ENCODE data around the gene OR1D5. TPM values are rescaled to one million over a fixed set of nuclear protein-coding genes. Genes with fewer than 3 reads are reported as not detected.

The OR1D5 gene
- total RNA-seq, 1 experiment from 2014 or later: not detected

DNA sequence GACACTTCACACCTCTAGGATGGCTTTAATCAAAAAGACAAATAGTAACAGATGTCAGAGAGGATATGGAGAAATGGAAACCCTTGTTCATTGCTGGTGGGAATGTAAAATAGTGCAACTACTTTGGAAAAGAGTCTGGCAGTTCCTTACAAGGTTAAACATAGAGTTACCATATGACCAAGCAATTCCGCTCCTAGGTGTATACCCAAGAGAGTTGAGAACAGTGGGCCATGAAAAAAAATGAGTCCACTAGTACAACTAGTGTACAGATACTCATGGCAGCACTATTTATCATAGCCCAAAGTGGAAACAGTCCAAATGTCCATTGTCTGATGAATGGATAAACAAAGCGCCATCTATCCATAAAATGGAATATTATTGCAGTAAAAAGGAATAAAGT lies 39.1 kb downstream of the OR1D5 start (continued):
- TF ChIP-seq, protein P1, sequence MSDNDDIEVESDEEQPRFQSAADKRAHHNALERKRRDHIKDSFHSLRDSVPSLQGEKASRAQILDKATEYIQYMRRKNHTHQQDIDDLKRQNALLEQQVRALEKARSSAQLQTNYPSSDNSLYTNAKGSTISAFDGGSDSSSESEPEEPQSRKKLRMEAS (IDR thresholded peaks at IDR 0.05): no peak
- TF ChIP-seq, protein P2, sequence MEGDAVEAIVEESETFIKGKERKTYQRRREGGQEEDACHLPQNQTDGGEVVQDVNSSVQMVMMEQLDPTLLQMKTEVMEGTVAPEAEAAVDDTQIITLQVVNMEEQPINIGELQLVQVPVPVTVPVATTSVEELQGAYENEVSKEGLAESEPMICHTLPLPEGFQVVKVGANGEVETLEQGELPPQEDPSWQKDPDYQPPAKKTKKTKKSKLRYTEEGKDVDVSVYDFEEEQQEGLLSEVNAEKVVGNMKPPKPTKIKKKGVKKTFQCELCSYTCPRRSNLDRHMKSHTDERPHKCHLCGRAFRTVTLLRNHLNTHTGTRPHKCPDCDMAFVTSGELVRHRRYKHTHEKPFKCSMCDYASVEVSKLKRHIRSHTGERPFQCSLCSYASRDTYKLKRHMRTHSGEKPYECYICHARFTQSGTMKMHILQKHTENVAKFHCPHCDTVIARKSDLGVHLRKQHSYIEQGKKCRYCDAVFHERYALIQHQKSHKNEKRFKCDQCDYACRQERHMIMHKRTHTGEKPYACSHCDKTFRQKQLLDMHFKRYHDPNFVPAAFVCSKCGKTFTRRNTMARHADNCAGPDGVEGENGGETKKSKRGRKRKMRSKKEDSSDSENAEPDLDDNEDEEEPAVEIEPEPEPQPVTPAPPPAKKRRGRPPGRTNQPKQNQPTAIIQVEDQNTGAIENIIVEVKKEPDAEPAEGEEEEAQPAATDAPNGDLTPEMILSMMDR (IDR thresholded peaks at IDR 0.05 in 2 of 3, conservative IDR thresholded peaks at IDR 0.05 in 1 of 3; ENCODE audit: borderline replicate concordance in 1 of 3, insufficient read depth in 1 of 3, low read depth in 2 of 3, low read length in 2 of 3): no peak
- TF ChIP-seq ZFX (IDR thresholded peaks at IDR 0.05): no peak

DNA sequence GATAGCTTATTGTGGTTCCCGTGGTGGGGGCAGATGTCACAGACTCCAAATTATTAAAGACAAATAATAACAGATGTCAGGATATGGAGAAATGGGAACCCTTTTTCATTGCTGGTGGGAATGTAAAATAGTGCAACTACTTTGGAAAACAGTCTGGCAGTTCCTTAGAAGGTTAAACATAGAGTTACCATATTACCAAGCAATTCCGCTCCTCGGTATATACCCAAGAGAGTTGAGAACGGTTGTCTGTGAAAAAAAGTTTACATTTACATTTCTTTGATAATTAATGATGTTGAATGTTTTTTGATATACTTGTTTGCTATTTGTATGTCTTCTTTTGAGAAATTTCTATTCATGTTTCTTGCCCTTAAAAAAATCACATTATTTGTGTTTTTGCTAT lies 41.2 kb downstream of the OR1D5 start:
- ChIA-PET POLR2A (no interaction called here), CTCF (no interaction called here), RAD21 (ENCODE audit: low non-redundant PET in 1 of 2, low total read pairs in 2 of 2, uncharacterized antibody in 2 of 2, unreplicated experiment in 2 of 2) (no interaction called here)
- no peak overlapping the region for H2AFZ ChIP-seq (ENCODE audit: low read depth, low read length, poor library complexity, severe bottlenecking)
- H3K4me3 ChIP-seq (replicated peaks in 1 of 2; ENCODE audit: low read depth in 1 of 2, low read length in 2 of 2): no peak overlapping the region
- H3K27ac ChIP-seq (ENCODE audit: low read depth, low read length): no peak overlapping the region
- BruUV-seq (replicated peaks): no TSS peak
- no peak for TF ChIP-seq TCF7L2 (IDR thresholded peaks at IDR 0.05; ENCODE audit: borderline replicate concordance, extremely low read depth, insufficient read depth, insufficient read length)
- TF ChIP-seq, protein P2 (IDR thresholded peaks at IDR 0.05 in 2 of 3, conservative IDR thresholded peaks at IDR 0.05 in 1 of 3; ENCODE audit: borderline replicate concordance in 1 of 3, insufficient read depth in 1 of 3, low read depth in 2 of 3, low read length in 2 of 3): no peak
- TF ChIP-seq, protein P3, sequence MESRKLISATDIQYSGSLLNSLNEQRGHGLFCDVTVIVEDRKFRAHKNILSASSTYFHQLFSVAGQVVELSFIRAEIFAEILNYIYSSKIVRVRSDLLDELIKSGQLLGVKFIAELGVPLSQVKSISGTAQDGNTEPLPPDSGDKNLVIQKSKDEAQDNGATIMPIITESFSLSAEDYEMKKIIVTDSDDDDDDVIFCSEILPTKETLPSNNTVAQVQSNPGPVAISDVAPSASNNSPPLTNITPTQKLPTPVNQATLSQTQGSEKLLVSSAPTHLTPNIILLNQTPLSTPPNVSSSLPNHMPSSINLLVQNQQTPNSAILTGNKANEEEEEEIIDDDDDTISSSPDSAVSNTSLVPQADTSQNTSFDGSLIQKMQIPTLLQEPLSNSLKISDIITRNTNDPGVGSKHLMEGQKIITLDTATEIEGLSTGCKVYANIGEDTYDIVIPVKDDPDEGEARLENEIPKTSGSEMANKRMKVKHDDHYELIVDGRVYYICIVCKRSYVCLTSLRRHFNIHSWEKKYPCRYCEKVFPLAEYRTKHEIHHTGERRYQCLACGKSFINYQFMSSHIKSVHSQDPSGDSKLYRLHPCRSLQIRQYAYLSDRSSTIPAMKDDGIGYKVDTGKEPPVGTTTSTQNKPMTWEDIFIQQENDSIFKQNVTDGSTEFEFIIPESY (IDR thresholded peaks at IDR 0.05; ENCODE audit: extremely low read depth, insufficient replicate concordance, low read length): no peak
- no peaks in the 10 kb centered on the region for H3K27me3 ChIP-seq (ENCODE audit: insufficient read depth, low read length)
- H3K9me2 ChIP-seq (ENCODE audit: insufficient read depth): no peaks in the 10 kb centered on the region
- DNase-seq (ENCODE audit: low read depth, low spot score): no peak
- H3K9me3 ChIP-seq (ENCODE audit: control insufficient read depth in 1 of 2, insufficient read depth in 1 of 2, low read depth in 1 of 2, low read length in 2 of 2): 0 out of 4 replicates have a peak, but pooled peaks cover 3 to 5% of the 10 kb centered on the region in 2 experiments
- peaks cover 5% of the 10 kb centered on the region; the same call in 1 of the 2 replicates for H3K79me2 ChIP-seq (ENCODE audit: insufficient read depth, low read length)
- H3K4me1 ChIP-seq (ENCODE audit: control insufficient read depth in 1 of 2, insufficient read depth in 2 of 2, low read length in 2 of 2): no peaks in the 10 kb centered on the region
- H3K9ac ChIP-seq (ENCODE audit: low read length): no peak overlapping the region
- peaks cover 20 to 47% of the 10 kb centered on the region in 2 experiments for H3K36me3 ChIP-seq (ENCODE audit: control insufficient read depth in 1 of 2, insufficient read depth in 2 of 2, low read length in 2 of 2)
- intact Hi-C loops (cut with micrococcal nuclease): no loop called here
- H3K4me2 ChIP-seq (ENCODE audit: low read length): no peak overlapping the region
- no peak for ATAC-seq
- H4K20me1 ChIP-seq (ENCODE audit: insufficient read depth): no peaks in the 10 kb centered on the region
